ENCODE results near the gene DNMBP. TPM values are rescaled to one million over a fixed set of nuclear protein-coding genes. Genes with fewer than 3 reads are reported as not detected.
"Not testable (repeated sequence)": the region's sequence is repeated elsewhere in the genome, so short reads cannot be mapped to it uniquely, and the experiment has no call there.

The DNMBP gene
- total and polyA plus RNA-seq, 11 donors: 3.9 to 11.5 (median 6.6) TPM

DNA sequence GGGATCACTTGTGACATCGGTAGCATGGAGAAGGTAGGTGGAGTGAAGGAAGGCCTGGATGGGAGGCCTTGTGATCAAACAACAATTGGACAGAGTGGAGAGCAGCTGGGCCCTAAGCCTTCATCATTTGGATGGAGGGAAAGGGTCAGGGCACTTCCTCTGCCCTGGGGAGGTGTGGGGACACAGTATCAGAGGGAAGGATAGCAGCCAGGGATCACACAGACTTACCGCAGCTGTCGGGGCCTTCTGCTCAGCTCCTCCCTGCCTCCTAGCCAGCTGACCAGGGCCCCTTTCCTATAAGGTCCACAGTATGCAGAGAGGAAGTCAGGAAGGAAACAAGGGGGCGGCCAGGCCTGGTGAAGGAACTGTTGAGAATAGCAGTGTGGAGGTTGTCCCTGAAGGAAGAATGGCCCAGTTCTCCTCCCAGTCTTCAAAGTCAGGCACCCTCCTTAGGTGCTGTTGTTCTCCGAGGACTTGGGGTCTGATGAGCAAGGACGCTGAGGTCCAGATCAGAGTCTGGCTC, 165.3 kb downstream of the DNMBP start:
- WGBS, 4 donors: 59 to 79% (median 75%) methylated on average over 6 of the region's 6 CpGs
- DNase-seq (no peak), ATAC-seq (no peak)
- Histone ChIP-seq H3K4me1 (peaks cover 0 to 20% (median 2%) of the 10 kb centered on the region in 12 donors), H3K27ac (no peak overlapping the region), H3K27me3 (no peaks in the 10 kb centered on the region), H3K36me3 (no peaks in the 10 kb centered on the region), H3K4me3 (no peak overlapping the region), H3K9me3 (no peaks in the 10 kb centered on the region)
- TF ChIP-seq POLR2A (IDR thresholded peaks at IDR 0.05): no peak
- TF ChIP-seq, protein P1, sequence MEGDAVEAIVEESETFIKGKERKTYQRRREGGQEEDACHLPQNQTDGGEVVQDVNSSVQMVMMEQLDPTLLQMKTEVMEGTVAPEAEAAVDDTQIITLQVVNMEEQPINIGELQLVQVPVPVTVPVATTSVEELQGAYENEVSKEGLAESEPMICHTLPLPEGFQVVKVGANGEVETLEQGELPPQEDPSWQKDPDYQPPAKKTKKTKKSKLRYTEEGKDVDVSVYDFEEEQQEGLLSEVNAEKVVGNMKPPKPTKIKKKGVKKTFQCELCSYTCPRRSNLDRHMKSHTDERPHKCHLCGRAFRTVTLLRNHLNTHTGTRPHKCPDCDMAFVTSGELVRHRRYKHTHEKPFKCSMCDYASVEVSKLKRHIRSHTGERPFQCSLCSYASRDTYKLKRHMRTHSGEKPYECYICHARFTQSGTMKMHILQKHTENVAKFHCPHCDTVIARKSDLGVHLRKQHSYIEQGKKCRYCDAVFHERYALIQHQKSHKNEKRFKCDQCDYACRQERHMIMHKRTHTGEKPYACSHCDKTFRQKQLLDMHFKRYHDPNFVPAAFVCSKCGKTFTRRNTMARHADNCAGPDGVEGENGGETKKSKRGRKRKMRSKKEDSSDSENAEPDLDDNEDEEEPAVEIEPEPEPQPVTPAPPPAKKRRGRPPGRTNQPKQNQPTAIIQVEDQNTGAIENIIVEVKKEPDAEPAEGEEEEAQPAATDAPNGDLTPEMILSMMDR (IDR thresholded peaks at IDR 0.05): no peak
- intact Hi-C loops (cut with DNase I): loop anchor here in 5 of 10 donors (2.0 to 10.0 kb wide), 4 partner anchors 170 to 390 kb away; partner anchors contain the start of gene ERLIN1 (in 1 of the 5)

DNA sequence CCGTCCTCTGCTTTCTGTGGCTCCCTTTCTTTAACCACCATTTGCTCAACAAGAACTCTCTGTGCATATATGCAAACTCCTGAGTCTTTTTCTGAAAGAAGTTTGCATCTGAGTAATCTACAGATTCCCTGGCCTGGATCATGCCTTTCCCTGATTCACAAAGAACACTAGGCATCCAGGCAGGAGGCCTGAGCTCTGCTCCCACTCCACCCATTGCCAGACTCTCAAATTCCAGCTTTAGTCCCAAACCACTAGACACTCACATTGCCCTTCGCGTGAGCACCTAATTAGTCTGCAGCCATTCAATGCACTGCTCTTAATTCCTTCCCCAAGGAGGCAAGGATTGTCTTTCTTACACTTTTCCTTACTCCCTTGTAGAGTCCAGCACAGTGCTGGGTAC, 166.4 kb downstream of the DNMBP start:
- no peaks in the 10 kb centered on the region for H3K36me3 ChIP-seq
- no peak overlapping the region for H3K27ac ChIP-seq
- H3K9me3 ChIP-seq: no peaks in the 10 kb centered on the region
- DNase-seq: no peak
- H3K4me1 ChIP-seq: peaks cover 0 to 20% (median 2%) of the 10 kb centered on the region in 12 donors
- 84 to 93% (median 88%) methylated on average over 3 of the region's 3 CpGs for WGBS, 4 donors
- ATAC-seq: no peak
- H3K27me3 ChIP-seq: no peaks in the 10 kb centered on the region
- H3K4me3 ChIP-seq: no peak overlapping the region
- no peak for TF ChIP-seq POLR2A (IDR thresholded peaks at IDR 0.05)
- TF ChIP-seq, protein P1 (IDR thresholded peaks at IDR 0.05): no peak
- intact Hi-C loops (cut with DNase I): loop anchor here in 3 of 10 donors (10.0 kb wide), 3 partner anchors 171 to 391 kb away; partner anchors contain the start of gene ERLIN1 (in 1 of the 3)

DNA sequence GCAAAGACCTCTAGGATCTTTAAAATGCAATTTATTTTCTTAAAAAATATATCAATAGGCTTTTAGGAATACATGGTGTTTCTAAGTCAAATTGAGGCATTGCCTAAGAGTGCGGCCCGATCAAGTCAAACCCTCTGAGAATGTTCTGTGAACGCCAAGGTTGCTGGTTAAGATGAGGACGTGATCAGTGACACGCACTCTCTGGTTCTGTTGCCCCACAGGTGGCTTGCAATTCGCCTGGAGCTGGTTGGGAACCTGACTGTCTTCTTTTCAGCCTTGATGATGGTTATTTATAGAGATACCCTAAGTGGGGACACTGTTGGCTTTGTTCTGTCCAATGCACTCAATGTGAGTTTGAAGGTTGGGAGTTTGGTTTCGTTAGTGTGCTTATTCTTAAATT, 168.0 kb downstream of the DNMBP start:
- ATAC-seq: no peak
- TF ChIP-seq POLR2A (IDR thresholded peaks at IDR 0.05): no peak
- TF ChIP-seq, protein P1 (IDR thresholded peaks at IDR 0.05): no peak
- Histone ChIP-seq H3K9me3 (no peaks in the 10 kb centered on the region), H3K27ac (no peak overlapping the region), H3K27me3 (no peaks in the 10 kb centered on the region), H3K4me1 (peaks cover 0 to 20% (median 2%) of the 10 kb centered on the region in 12 donors), H3K36me3 (no peaks in the 10 kb centered on the region), H3K4me3 (no peak overlapping the region)
- DNase-seq: no peak
- intact Hi-C loops (cut with DNase I): loop anchor here in 3 of 10 donors (10.0 kb wide), 3 partner anchors 173 to 393 kb away; partner anchors contain the start of gene ERLIN1 (in 1 of the 3)
- WGBS, 4 donors: 89 to 97% (median 91%) methylated on average over 7 of the region's 7 CpGs

- not testable (repeated sequence) for DNase-seq, H3K9me3 ChIP-seq, H3K27me3 ChIP-seq, H3K4me3 ChIP-seq, H3K27ac ChIP-seq, H3K36me3 ChIP-seq, ATAC-seq
- 79 to 89% (median 87%) methylated on average over 2 of the region's 2 CpGs for WGBS, 4 donors
- intact Hi-C loops (cut with DNase I): loop anchor here in 3 of 10 donors (10.0 kb wide), 3 partner anchors 174 to 394 kb away; partner anchors contain the start of gene ERLIN1 (in 1 of the 3)
- peaks cover 0 to 14% (median under 1%) of the 10 kb centered on the region in 12 donors for H3K4me1 ChIP-seq
Measured at GRCh38 chr10:99840859-99841258, 168.9 kb downstream of the DNMBP start.
